Rectal smooth muscle tissue (tissue), 1 donor: Measurements from ENCODE around the gene CYB5R4.

ENCODE experiments used
- H3K27ac ChIP-seq: one replicate; pipeline ENCODE4 v1.7.0; 2013; ENCODE audit warnings: low read depth, low read length, inconsistent platforms
- H3K27me3 ChIP-seq: one replicate; pipeline ENCODE4 v1.7.0; 2013; ENCODE audit warnings: low read length; ENCODE audit not compliant: control insufficient read depth, insufficient read depth
- H3K36me3 ChIP-seq: one replicate; pipeline ENCODE4 v1.7.0; 2013; ENCODE audit warnings: low read length; ENCODE audit not compliant: control insufficient read depth, insufficient read depth
- H3K4me1 ChIP-seq: one replicate; pipeline ENCODE4 v1.7.0; 2013; ENCODE audit warnings: low read length; ENCODE audit not compliant: control insufficient read depth, insufficient read depth
- H3K4me3 ChIP-seq: one replicate; pipeline ENCODE4 v1.7.0; 2013; ENCODE audit warnings: low read length
- H3K9ac ChIP-seq: one replicate; pipeline ENCODE4 v1.7.0; 2013; ENCODE audit warnings: low read length

CYB5R4 gene

GRCh38 chr6:84013354-84013753 lies 153.9 kb downstream of the CYB5R4 start:
- H3K9ac ChIP-seq = no peak overlapping the region
- H3K4me1 ChIP-seq = no peaks in the 10 kb centered on the region
- no peaks in the 10 kb centered on the region for H3K36me3 ChIP-seq
- no peak overlapping the region for H3K4me3 ChIP-seq
- H3K27ac ChIP-seq = no peak overlapping the region
- H3K27me3 ChIP-seq = no peaks in the 10 kb centered on the region

- Histone ChIP-seq H3K4me3 (no peak overlapping the region), H3K9ac (no peak overlapping the region), H3K36me3 (no peaks in the 10 kb centered on the region), H3K27ac (no peak overlapping the region), H3K27me3 (no peaks in the 10 kb centered on the region), H3K4me1 (no peaks in the 10 kb centered on the region)
Observed at GRCh38 chr6:84013931-84014330, 154.4 kb downstream of the CYB5R4 start.

DNA sequence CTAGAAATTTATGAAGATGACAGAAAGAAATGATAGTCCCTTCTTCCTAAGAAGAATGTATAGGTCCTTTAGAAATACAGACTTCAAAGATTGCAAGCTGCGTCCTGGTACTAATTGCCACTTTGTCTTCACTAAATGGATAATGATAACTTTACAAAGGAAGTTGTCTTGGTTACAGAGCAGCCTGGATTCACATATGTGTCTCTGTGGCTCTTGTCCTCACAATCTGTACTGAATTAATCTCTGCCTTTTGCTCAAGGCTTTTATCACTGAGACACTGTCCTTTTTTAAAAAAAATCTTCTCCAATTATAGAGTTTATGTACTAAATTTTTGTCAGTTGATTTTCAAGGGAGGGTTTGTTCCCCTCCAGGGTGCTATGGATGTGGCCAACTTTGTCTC lies 156.5 kb downstream of the CYB5R4 start:
- Histone ChIP-seq H3K9ac (no peak overlapping the region), H3K4me1 (no peaks in the 10 kb centered on the region), H3K36me3 (no peaks in the 10 kb centered on the region), H3K4me3 (no peak overlapping the region), H3K27me3 (no peaks in the 10 kb centered on the region), H3K27ac (no peak overlapping the region)
